GM12864 (cell line): ENCODE measurements around the gene LYRM4.

ENCODE experiments used
- DNase-seq: peaks from one replicate; pipeline ENCODE4 v3.0.0-alpha.2; 2011; ENCODE audit warnings: low read depth
- H3K4me3 ChIP-seq: 2 replicates; pipeline ENCODE4 v1.5.1; 2011; ENCODE audit warnings: mild to moderate bottlenecking, low read depth, low read length, control low read depth
- CTCF ChIP-seq: IDR thresholded peaks from 2 replicates; pipeline ENCODE4 v1.5.1; 2011; ENCODE audit warnings: low read depth, mild to moderate bottlenecking, moderate library complexity, low read length, control low read depth, inconsistent platforms; ENCODE audit errors: missing control alignments

Gene LYRM4

GRCh38 chr6:5197084-5197483 lies 63.7 kb downstream of the LYRM4 start:
- H3K4me3 ChIP-seq: no peak overlapping the region
- DNase-seq: no peak
- no peak for TF ChIP-seq CTCF

DNA sequence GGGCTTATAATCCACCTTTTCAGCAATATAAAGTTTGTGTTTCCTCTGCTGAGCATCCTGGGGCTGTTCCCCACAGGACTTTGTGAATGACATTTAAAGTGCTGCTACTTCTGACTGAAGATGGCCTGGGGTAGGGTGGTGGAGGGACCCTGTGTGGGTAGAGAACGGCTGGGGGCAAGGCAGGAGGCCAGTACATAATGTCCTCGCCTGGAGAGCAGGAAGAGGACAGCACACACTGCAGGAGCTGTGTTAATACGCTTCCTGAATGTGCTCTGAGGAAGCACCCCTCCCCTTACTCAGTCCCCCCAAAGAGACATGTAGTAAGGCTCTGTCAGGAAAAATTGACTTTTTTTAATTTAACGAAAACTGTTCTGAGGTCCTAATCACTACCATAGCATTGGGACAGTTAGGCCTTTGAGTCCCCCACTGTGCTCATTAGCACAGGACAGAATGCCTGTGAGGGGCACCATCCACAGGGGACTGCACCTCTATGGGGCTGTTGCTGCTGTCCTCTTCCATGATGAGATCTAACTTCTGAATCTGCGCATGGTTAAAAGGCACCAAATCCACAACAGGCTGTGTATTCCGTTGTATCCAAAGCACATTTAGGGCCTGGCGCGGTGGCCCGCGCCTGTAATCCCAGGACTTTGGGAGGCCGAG lies 68.5 kb downstream of the LYRM4 start:
- no peak overlapping the region for H3K4me3 ChIP-seq
- no peak for DNase-seq
- no peak for TF ChIP-seq CTCF

- no peak for TF ChIP-seq CTCF
- H3K4me3 ChIP-seq: no peak overlapping the region
- DNase-seq: no peak
Measured at GRCh38 chr6:5191722-5192121, 69.0 kb downstream of the LYRM4 start.

GRCh38 chr6:5191222-5191621 lies 69.5 kb downstream of the LYRM4 start:
- no peak overlapping the region for H3K4me3 ChIP-seq
- no peak for DNase-seq
- TF ChIP-seq CTCF: no peak

DNA sequence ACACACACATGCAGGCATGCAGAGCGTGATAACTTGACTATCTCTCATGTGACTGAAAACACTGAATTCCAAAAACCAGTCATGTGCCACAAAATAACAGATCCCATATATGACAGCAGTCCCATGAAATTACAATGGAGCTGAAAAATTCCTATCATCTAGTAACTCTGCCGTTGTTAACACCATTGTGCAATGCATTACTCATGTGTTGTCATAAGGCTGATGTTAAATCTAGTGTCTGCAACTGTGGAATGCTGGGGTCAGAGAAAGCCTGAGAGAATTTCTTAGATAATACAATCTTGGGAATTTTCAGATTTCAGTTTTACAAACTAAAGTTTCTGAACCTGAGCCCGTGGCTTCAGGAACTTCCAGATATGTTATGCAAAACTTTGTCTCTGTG lies 70.2 kb downstream of the LYRM4 start:
- no peak overlapping the region for H3K4me3 ChIP-seq
- DNase-seq: no peak
- TF ChIP-seq CTCF: no peak

GRCh38 chr6:5188646-5189045 lies 72.1 kb downstream of the LYRM4 start:
- TF ChIP-seq CTCF: no peak
- H3K4me3 ChIP-seq: no peak overlapping the region
- no peak for DNase-seq

DNA sequence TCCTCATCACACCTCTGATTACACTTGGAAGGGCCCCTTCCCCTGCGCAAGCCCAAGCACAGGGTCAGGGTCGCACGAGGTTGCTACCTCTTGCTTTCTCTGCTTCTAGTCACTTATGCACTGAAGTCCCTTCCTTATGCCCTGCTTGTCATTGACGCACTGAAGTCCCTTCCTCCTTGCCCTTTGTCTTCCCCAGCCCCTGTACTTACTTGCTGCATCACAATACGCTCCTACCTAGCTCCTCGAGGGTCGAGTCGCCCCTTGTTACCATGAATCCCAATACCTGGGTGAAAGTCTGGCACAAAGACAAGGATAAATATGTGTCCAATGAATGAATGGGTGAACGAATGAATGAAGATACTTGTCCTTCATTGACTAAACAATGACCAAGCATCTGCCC lies 75.9 kb downstream of the LYRM4 start:
- no peak for DNase-seq
- TF ChIP-seq CTCF: no peak
- H3K4me3 ChIP-seq: no peak overlapping the region
